Left lobe of liver (tissue), 2 donors: ENCODE data around the gene TMEM186. TPM values are rescaled to one million over a fixed set of nuclear protein-coding genes. Genes with fewer than 3 reads are reported as not detected.
"Not testable (repeated sequence)": the region's sequence is repeated elsewhere in the genome, so short reads cannot be mapped to it uniquely, and the experiment has no call there.

Experiments used
- ATAC-seq: fragments of 200-7000 bp; cut with Tn5 transposase; one replicate; pipeline ENCODE4 v1.9.1; 2020; ENCODE audit warnings: mild to moderate bottlenecking, moderate library complexity
- DNase-seq: peaks from one replicate; pipeline ENCODE4 v3.0.0-alpha.2; 2020; ENCODE audit warnings: low spot score
- total RNA-seq: library from RNA; stranded (reverse); gene quantifications from one replicate; pipeline ENCODE4 v1.2.1, GENCODE V29; 2021
- donor health status: DM: no; HTN: no; CAD: no; lungs with moderate emphysema.
- donor health status: DM: no; HTN: yes; CAD: no.

The TMEM186 gene, protein sequence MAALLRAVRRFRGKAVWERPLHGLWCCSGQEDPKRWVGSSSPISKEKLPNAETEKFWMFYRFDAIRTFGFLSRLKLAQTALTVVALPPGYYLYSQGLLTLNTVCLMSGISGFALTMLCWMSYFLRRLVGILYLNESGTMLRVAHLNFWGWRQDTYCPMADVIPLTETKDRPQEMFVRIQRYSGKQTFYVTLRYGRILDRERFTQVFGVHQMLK
- 7.5 TPM for total RNA-seq

DNA sequence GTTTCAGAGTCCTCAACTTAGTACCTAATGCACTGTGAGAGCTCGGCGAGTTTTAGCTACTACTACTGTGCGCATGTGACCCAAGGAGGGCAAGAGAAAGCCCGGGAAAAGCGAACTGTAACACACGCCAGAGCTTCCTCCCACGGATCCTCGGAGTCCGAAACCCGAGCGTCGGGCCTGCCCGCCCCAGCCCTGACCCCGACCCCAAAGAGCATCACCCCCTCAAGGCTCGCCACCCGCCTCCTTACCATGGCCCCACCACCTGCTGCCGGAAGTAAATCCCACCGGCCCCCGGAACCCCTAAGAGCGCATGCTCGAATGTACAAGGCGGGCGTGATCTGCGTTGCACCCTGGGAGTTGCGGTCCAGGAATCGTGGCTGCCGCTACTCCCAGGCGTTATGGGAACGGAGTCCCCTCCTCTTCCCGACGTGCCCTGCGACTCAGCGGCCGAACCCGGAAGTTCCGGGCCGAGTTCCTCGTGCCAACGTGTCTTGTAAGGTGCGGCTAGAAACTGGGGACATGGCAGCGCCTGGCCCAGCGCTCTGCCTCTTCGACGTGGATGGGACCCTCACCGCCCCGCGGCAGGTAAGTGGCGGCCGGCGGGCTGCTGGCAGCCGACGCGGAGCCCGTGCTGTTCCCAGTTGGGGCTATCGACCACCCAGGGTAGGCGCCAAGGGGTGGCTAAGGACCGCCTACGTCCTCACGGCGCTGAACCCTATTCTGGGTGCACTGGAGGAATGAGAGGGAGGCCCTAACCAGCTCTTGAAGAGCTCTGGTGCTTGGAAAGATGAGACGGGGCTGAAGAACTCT is at the start of gene TMEM186, which contains the start of gene PMM2:
TSS of gene TMEM186 (minus strand) at position 276 of the 810 bp plus-strand sequence. CDS start at position 251, 25 bp downstream.
TSS of gene PMM2 (plus strand) at position 476 of the 810 bp plus-strand sequence. CDS start at position 520, 44 bp downstream.
- ATAC-seq, result peak; percentile 94
- peak; percentile 98 for DNase-seq

DNA sequence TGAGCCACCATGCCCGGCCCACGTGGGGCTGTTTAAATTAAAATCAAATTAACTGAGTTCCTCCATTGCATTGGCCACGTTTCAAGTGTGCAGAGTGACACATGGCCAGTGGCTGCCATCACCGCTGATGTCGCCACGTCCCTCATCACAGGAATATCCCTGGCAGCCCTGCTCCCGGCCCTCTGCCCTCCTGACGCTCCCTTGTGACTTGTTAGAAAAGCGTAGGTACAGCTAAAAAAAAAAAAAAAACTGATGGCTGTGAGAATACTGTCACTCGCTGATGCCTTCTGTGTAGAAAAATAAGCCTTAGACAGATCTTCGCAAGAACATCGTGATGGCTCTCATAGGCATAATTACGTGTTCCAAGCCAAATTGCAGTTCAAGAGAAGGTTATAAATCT is 49.7 kb upstream of the TMEM186 start:
- no peak for ATAC-seq
- no peak for DNase-seq

DNA sequence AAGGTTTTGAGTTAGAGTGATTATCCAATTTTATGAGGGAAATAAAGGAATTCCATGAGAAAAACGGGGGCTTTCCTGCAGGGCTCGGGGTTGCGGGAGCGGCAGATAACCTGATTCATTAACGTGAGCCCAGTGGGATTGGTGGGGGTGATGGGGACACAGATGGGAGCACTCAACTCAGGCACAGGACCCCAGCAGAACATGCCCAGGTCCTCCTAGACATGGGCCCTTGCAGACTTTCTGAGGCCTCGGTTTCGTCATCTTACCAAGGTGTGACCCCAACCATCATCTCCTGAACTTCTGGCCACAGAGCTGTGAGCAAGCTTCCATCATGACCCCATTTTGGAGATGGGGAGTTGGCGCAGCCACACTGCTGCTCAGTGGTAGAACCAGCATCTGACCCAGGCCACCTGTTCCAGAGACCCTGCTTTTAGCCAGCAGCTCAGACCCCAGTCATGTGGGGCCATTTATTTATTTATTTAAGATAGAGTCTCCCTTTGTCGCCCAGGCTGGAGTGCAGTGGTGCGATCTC is 49.0 kb upstream of the TMEM186 start:
- DNase-seq (no peak), ATAC-seq (no peak)

DNA sequence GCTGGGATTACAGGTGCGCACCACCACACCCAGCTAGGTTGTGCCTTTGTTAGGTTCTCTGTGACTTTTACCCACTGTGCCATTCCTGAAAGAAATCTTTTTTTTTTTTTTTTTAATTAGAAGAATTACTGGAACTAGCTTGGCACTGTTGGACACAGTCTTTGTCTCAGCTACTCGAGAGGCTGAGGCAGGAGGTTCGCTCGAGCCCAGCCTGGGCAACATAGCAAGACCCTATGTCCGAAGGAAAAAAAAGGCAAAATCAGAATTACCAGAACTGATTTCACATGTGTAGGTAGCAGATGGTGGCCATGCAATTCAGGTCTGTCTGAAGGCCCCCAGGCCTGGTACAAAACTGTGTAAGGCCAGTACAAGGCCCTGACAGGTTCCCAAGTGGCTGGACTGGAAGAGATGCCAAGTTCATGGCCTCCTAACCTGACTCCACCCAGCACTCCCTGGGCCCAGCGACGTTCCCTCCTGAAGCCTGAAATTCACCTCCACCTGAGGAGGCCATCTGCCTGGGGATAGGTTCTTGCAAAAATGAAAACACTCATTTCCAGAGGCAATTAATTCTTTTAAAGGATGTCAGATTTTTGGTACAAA is 48.4 kb upstream of the TMEM186 start:
- ATAC-seq, result no peak
- no peak for DNase-seq

DNA sequence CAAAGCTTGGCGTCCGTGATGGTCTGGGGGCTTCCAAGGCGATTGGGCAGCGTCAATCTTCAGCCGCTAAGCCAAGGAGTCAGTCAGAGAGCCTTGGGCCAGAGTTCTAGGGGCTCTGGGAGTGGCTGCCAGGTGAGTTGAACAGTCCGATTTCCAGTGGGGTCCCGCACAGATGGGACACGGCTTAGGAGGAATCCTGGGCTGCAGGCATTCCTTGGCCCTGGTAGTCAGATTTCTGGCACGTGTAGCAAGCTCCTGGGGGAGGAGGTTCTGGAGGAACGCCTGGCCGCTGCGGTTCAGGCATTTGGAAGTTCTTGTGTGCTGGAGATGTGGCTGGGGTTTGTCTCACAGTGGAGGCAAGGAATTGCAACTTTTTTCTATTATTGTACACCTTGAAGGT is 45.9 kb upstream of the TMEM186 start:
- not testable (repeated sequence) for ATAC-seq, DNase-seq

DNA sequence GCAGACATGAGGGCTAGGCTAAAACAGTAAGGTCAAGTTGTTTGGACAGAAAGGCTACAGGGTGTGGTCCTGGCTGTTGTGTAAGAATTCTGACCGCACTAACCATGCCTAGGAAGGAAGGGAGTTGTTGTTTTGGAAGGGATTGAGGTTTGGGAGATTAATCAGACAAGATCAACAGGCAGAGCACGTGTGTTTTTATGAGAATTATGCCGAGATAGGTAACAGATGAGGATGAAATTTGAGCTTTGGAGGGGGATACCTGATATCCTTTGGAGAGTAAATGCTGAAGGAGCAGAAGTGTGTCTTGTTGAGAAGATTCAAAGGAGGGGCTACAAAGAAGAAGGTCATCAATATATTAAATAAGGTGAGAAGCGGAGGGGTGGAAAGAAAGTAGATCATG is 44.6 kb upstream of the TMEM186 start:
- DNase-seq, ATAC-seq: not testable (repeated sequence)

DNA sequence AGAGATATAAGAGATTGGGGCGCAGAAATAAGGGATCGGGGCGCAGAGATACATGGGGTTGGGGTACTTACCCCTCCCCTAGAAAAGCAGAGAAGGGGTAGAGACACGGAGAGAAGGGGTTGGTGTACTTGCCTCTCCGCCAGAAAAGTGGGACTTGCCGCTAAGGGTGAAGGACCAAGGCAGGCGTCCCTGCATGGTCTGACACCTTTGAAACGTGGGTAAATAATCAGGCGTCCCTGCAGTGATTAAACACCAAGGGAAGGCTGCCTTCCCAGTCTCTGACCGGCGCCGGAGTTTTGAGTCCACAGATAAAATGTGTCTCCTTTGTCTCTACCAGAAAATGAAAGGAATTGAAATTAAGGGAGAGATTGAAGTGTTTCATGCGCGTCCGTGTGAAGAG is 40.2 kb upstream of the TMEM186 start:
- not testable (repeated sequence) for DNase-seq

DNA sequence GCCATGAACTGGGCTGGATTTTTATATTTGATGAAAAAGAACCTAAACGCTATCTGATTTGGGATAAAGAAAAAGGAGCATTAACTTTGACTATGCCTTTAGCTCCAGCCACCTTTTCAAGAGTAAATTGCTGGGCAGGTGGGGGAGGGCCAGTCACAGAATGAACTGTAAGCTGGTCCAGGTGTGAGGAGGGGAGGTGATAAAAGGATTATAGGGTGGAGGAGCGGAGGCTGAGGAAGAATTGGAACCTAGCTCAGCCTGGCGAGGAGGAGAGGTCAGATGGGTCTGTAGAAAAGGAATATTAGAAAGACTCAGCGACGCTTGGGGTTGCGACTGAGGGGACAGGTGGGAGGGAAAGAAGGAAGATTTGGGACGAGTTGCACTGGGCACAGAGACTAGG is 39.4 kb upstream of the TMEM186 start:
- ATAC-seq, DNase-seq: not testable (repeated sequence)

More for the DNA sequence above, 40.2 kb upstream of the TMEM186 start:
- not testable (repeated sequence) for ATAC-seq

DNA sequence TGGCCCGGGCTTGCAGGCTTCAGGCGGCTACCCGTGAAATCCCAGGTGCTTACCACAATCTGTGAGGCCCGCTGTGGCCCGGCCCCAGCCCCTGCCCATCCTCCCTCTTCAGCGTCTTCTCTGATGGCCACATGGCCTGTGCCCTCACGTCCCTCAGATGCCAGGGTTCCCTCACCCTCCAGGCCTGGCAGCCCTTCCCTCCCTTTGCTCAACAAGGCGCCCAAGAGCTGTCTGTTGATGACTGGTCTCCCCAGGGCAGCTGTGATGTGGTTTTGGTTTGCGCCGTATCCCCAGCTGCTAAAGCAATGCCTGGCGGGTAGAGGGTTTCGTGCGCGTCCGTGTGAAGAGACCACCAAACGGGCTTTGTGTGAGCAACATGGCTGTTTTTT is 35.3 kb upstream of the TMEM186 start:
- no peak for ATAC-seq

DNA sequence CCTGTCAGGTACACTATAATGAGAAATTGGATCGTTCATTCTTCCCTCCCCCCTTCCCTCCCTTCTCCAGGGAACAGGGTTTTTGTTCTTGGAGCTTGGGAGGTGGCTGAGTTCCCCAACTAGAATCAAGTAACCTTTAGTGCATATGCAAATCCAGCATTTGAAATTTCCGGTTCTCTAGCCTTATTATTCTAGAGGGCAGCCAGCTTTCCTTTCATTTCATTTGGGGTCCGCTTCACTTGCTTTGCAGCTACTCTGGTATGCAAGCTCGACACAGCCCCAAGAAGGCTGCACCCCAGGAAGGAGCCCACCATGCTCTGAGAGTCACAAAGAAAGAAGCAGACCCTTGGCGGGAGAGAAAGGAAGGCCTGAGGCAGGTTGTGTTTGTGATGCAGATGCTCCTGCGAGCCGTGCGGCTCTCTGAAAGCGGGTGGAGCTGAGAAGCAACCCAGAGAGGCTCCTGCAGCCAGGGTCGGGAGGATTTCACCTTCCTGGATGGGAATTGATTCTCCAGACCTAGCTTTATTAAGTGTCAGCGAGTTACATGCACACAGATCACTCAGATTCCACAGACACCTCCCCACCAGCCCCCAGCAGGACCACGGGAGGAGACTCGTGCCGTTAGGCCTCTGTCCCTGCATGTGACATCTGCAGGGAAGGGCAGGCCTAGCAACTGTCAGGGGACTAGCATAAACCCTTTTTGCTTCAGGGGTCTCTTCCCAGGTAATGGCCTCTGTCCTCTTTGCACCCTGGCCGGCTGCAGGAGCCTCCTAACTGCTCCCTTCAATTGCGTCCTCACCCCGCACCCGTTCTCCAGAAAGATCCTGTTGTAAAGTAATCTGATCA is 34.7 kb upstream of the TMEM186 start:
- ATAC-seq (no peak), DNase-seq (no peak)

More for the DNA sequence above, 35.3 kb upstream of the TMEM186 start:
- no peak for DNase-seq

DNA sequence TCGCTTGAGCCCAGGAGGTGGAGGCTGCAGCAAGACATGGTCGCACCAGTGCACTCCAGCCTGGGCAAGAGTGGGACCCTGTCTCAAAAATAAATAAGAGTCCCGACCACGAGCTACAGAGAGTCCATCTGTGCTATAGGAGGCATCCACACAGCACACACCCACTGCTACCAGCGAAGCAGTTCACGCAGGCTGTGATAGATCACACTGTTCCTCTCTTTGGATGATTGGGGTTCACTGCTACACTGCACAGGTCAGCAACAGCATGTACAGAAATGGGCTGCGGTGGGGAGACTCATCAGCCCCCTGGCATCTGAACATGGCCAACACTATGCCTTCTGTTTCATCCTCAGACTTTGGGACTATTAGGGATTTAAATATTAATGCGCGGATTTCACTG is 34.0 kb upstream of the TMEM186 start:
- DNase-seq (no peak), ATAC-seq (no peak)

DNA sequence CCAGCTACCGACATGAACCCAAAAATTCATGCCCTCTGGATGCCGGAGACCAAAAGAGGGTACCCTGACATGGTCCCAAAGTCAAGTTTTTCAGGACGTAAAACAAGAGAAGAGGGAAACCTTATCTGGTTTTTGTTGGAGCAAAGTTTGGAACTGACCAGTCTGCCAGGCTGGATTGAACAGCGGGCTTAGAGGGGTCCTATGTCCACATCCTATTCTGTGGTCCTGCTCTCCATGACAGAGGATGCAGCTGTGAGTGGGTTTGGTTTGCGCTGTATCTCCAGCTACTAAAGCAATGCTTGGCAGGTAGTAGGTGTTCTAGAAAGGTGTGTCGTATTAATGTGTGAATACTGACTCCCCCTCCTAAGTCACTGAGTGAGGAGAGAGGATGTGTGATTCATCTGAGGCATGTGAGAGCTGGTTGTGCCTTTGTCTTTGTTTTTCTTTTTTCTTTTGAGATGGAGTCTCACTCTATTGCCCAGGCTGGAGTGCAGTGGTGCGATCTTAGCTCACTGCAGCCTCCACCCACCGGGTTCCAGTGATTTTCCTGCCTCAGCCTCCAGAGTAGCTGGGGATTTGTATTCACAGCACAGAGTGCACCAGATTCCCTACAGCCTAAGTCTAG is 31.2 kb upstream of the TMEM186 start:
- DNase-seq (no peak), ATAC-seq (no peak)

DNA sequence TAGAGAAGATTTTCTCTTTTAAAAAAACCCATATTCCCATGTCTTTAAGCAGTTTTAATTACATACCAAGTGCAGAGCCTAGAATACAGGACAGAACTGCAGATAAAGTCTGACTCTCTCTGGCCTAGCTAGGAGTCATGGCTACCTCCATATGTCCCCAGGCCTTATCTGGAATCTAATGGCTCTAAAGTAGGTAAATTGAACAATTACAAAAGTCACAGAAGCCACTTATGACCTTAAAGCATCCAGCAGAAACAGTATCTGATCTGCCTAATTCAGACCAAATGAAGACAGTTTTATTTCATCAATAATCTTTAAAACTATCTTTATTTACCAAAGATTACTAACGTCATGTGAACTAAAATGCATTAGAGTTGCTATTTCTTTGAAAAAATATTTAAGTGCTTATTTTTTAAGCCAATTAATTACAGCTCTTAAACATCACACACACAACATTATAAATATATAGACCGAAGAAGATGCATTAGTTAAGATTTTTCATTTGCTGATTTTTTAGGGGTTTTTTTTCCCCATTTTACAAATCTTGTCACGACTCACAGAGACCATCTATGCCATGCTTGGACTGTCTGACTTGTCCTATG is 28.9 kb upstream of the TMEM186 start:
- ATAC-seq (no peak), DNase-seq (no peak)

DNA sequence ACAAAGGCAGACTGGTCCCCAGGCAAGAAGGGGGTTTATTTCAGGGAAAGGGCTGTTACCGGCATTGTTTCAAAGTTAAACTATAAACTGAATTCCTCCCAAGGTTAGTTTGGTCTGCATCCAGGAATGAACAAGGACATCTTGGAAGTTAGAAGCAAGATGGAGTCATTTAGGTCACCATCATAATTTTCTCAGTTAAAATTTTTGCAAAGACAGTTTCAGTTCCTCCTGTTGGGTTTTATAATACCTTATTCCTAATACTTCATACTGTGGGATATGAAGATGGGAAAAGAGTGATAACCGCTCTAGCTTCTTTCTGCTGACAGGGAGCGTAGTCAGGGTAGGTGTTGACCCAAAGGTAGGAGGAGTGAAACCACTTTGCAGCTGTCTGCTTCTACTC is 25.0 kb upstream of the TMEM186 start:
- DNase-seq, result no peak
- no peak for ATAC-seq

DNA sequence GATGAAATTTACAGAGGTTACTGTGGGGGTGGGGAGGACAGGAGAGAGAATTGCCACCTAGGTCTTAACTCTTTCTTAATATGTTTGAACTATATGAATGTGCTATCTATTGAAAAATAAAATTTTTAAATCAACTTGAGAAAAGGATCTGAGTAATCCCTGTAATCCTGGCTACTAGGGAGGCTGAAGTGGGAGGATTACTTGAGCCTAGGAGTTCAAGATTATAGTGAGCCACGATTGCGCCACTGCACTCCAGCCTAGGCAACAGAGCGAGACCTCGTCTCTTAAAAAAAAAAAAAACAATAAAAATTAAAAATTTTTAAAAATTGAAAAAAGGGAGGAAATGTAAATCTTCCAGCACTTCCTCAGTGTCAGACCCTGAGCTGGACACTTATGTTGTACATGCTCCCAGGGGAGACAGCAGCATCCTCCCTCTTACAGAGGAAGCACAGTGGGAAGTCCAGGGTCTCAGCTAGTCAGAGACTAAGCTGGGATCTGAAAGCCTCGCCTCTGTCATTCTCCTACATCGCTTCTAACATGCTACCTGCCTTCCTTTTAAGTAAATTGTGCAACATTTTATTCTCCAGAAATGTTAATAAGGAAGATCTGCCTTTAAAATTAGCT is 22.1 kb upstream of the TMEM186 start:
- ATAC-seq, result no peak
- no peak for DNase-seq

DNA sequence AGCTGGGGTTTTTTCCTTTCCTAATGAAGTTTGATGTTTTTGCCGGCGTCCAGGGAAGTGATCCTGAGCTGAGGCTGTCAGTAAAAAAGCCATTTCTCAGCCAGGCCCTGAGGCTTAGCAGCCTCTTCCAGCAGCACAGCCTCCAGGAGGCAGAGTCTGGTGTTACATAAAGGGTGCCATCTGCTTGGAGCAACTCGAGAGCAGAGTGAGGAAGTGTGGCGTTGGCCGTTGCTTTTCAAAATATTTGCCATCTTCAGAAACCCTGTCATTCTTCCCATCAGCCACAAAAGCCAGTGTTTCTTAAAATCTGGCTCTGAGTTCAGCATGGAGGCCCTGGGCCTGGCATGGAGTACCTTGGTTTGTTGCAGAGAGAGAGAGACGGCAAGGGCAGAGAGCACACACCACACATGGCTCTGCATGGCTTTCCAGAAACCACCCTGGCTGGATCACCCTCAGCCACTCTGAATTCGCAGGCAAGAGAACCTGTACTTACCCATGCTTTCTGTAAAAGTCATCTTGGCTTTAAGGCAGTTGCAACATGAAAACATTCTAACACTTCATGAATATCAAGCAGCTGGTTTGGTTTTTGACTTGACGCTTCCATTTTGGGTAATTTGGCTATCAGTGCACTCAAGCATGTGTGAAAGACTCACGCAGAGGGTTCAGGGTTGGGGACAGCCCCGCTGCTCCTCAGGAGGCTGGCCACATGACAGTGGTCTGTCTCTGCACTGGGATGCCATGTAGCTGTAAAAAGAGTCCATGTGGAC is 21.2 kb upstream of the TMEM186 start:
- ATAC-seq (no peak), DNase-seq (no peak)

DNA sequence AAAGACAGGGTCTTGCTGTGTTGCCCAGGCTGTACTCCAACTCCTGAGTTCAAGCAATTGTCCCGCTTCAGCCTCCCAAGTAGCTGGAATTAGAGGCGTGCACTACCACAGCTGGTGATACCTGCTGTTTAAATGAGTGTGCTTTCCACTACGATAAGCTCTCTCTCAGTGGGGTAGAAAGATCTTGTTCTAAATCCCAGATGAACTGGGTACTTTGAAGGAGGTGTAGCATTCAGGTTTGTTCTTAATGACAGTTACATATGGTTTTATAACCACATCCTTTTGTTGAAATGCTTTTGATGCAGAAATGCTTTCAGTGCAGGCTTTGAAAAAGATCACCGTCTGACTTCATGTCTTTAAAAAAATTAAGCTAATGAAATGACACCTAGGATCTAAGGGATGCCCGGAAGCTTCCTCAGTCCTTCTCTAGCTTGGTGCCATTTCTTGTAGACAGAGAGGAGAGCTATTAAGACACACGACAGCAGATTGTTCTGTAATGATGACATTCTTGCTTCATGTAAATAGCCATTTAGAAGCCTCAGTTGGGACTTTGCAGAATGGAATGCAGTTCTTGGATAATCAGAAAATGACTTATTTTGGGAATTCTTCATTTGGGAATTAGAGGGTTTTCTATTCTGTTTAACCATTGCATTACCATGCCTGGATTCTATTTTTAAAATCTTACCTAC is 19.7 kb upstream of the TMEM186 start:
- DNase-seq, result no peak
- no peak for ATAC-seq
